GM10266 (cell line): Measurements from ENCODE around the gene CDYL.

Source experiments
- DNase-seq: peaks from one replicate; pipeline ENCODE4 v3.0.0; 2012; ENCODE audit errors: extremely low spot score
- CTCF ChIP-seq: IDR thresholded peaks from 2 replicates; pipeline ENCODE4 v1.5.1; 2012; ENCODE audit warnings: mild to moderate bottlenecking, low read depth; ENCODE audit not compliant: control insufficient read depth, insufficient read depth; ENCODE audit errors: missing control alignments

Gene CDYL

GRCh38 chr6:4870821-4871494 is 94.8 kb downstream of the CDYL start:
- DNase-seq: no peak
- no peak for TF ChIP-seq CTCF

GRCh38 chr6:4871825-4872224 is 95.6 kb downstream of the CDYL start:
- no peak for TF ChIP-seq CTCF
- DNase-seq: no peak

- DNase-seq: no peak
- no peak for TF ChIP-seq CTCF
These were observed 96.6 kb downstream of the CDYL start for GRCh38 chr6:4872841-4873240.

GRCh38 chr6:4873928-4874327 is 97.7 kb downstream of the CDYL start:
- no peak for TF ChIP-seq CTCF

GRCh38 chr6:4879741-4880275 is 103.6 kb downstream of the CDYL start:
- no peak for TF ChIP-seq CTCF
- DNase-seq: peak; percentile 15

More at GRCh38 chr6:4873928-4874327, 97.7 kb downstream of the CDYL start:
- DNase-seq: no peak

- TF ChIP-seq CTCF: no peak
- DNase-seq: no peak
These were observed 104.2 kb downstream of the CDYL start for GRCh38 chr6:4880363-4880762.

- no peak for TF ChIP-seq CTCF
- no peak for DNase-seq
These were observed 107.1 kb downstream of the CDYL start for GRCh38 chr6:4883298-4883697.
